Measurements from ENCODE around the gene FMO3. TPM values are rescaled to one million over a fixed set of nuclear protein-coding genes. Genes with fewer than 3 reads are reported as not detected.

Gene FMO3
- total RNA-seq, 1 donor from 2014 or later: 1.8 TPM

DNA sequence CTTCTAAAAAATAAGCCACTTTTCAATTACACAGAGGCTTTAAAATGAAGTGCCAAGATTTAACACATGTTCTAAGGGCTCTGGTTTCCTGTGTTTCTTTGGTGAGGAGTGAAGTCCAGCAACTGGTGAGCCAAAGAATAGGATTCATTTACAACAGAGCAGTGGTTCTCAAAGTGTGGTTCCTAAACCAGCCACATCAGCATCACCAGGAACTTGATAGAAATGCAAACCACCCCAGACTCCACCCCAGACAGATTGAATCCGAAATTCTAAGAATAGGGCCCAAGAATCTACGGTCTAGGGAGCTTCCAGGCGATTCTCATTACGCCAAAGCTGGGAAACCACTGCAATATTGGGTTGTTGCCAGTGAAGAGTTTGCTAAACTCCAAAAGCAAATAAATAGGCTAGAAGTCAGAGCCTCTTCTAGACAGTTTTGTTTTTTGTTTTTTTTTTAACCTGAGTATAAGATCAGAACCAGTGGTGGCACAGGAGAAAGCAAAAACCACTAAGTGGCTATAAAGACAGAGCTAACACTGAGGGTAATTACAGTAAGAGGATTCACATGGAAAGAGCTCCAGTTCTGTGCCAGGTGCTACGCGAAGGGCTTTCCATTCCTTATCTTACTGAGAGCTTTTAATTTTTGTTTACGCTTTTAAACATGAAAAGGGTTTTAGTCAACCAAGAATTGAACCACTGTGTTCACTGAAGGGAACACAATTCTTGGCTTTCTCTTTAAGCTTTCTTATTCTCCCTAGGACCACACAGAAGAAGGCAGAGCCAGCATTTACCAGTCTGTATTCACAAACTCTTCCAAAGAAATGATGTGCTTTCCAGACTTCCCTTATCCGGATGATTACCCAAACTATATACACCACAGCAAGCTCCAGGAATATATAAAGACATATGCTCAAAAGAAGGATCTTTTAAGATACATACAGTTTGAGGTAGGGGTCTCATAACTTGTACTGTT, 52.0 kb downstream of the FMO3 start:
- intact Hi-C loops (cut with micrococcal nuclease): loop anchor here (5.0 kb wide), 1 partner anchor 45 kb away; the partner anchor contains the start of gene FMO2
- ATAC-seq: peak; percentile 55

DNA sequence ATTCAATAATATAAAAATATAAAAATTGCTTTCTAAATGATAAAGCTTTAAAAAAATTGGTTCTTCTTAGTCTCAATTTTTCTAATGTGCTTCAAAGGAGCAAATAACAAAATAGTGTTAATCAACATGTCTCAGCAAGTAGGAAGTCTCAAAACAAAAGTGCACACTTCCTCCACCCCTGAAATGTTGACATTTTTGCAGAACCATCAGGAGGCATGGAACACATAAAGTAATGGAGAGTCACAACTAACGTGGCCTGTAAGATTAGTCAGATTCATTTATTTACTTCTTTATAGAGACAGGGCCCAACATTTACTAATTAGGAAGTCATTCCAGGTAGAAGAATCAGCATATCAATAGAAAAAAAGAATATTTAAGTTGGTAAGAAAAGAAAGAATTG, 59.5 kb downstream of the FMO3 start:
- DNase-seq (no peak), ATAC-seq (no peak)
- intact Hi-C loops (cut with micrococcal nuclease): no loop called here

More for the DNA sequence above, 52.0 kb downstream of the FMO3 start:
- no peak for DNase-seq

DNA sequence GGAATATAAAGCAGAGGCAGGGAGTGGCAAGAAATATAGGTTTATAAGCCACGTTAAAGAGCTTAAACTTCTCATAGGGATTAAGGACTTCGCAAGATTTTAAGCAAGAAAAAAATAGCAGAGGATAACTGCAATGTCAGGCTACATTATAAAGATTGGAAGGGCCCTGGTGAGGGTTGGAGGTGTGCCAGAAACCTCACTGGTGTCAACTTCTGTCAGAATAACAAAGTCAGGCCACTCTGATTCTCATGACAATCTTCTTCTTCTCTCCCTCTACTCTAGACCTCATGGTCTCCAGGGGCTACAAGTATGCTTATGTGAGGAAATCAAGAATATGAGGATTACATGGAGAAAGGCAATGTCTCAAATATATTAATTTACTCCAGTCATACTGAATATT, 61.8 kb downstream of the FMO3 start:
- intact Hi-C loops (cut with micrococcal nuclease): no loop called here
- ATAC-seq: peak; percentile 43
- peak; percentile 34 for DNase-seq

DNA sequence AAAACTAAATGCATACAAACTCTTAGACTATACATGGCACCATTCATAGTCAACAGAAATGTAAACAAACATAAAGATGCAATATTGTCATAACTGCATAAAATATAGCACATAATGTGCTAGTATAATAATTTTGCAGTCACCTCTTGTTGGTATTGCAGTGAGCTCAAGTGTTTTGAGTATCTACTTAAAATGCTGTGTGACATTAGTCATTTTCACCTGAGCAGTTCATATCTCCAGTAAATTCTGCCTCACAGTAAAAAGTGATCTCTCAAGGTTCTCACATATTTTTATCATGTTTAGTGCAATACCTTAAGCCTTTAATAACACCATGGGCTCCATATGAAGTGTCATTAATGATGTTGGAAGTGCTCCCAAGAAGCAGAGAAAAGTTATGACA, 64.8 kb downstream of the FMO3 start:
- ATAC-seq: no peak
- intact Hi-C loops (cut with micrococcal nuclease): no loop called here

DNA sequence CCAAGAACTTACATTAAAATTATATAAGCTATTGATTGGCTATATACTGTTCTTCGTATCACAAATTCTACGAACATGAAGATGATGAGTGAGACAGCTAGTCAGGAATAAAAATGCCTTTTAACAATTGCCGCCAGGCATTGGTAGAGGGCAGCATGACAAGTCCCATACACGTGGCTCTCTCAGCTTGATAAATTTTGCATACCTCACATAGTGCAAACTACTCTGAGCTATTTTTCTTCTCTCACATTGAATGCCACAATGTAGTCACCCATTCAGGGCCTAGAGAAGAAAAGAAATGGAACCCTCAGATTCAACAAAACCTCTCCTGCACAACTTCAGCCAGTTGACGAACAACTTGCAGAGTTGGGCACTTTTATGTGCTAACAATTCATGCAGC, 67.4 kb downstream of the FMO3 start:
- DNase-seq: no peak
- intact Hi-C loops (cut with micrococcal nuclease): no loop called here
- ATAC-seq: peak; percentile 84

More for the DNA sequence above, 64.8 kb downstream of the FMO3 start:
- DNase-seq: no peak

DNA sequence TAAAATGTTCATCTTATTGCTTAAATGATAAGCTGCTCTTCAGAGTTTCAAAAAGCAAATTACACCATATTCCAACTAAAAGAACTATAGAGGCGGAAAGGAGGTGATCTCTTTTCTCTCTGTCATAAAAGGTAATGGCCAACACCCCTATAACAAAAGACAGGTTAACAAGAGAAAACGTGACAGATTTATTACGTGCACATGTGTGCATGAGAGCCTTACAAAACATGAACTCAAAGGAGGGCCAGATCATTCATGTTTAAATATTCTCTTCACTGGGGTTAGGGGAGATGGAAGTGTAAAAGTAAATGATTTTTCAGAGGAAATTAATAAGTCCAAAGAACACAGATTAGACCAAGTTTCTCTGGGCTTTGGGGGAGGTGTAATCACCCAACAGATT, 67.8 kb downstream of the FMO3 start:
- intact Hi-C loops (cut with micrococcal nuclease): no loop called here
- ATAC-seq (no peak), DNase-seq (no peak)

DNA sequence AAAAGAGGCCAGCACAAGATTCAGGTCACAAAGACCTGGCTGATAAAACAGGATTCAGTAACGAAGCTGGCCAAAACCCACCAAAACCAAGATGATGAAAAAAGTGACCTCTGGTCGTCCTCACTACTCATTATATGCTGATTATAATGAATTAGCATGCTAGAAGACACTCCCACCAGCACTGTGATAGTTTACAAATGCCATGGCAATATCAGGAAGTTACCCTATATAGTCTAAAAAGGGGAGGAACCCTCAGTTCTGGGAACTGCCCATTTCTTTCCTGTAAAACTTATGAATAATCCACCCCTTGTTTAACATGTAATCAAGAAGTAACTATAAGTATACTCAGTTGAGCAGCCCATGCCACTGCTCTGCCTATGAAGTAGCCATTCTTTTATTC, 68.4 kb downstream of the FMO3 start:
- ATAC-seq: no peak
- intact Hi-C loops (cut with micrococcal nuclease): no loop called here

DNA sequence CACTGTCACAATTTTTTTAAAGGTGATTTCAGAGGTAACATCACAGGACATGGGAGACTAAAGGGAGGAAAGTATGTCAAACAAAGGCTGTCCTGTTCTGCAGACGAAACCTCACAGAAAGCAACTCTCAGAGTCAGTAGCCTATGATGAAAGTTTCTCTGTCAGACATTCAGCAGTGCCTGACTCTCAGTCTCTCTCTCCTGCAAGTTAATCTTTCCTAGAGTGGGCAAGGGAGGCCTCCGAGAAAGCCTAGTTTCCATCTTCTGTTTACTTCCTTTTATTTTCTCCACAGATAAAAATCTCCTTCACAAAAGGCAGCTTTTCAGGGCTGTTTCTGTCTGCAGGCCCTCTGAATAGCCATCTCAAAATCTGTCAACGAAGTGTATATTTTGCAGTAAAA, 69.5 kb downstream of the FMO3 start:
- ATAC-seq: peak; percentile 44
- DNase-seq: no peak
- intact Hi-C loops (cut with micrococcal nuclease): no loop called here

More for the DNA sequence above, 68.4 kb downstream of the FMO3 start:
- DNase-seq: no peak

DNA sequence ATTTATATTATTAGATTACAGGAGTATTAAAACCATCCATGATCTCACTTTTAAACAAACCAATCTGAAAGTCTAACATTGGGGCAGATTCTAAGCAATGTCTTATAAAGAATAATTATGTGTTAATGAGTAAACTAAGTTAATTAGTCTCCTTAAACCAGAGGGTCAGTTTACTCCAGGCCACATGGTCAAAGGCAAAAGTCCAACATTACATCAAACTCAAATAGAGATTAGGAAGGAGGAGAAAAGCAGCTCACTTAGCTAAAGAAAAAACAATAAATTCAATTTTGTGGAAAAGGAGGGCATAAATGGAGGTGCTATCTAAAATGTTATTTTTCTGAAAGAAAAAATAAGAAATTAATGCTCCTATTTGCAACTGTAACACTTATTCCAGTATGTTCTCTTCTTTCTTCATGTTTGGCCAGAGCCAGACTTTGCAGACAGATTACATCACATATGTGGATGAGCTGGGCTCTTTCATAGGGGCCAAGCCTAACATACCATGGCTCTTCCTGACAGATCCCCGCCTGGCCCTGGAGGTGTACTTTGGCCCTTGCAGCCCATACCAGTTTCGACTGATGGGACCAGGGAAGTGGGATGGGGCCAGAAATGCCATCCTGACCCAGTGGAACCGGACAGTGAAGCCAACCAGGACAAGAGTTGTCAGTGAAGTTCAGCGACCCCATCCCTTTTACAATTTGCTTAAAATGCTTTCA, 70.1 kb downstream of the FMO3 start:
- DNase-seq: peak; percentile 19
- intact Hi-C loops (cut with micrococcal nuclease): no loop called here
- ATAC-seq: peak; percentile 80

DNA sequence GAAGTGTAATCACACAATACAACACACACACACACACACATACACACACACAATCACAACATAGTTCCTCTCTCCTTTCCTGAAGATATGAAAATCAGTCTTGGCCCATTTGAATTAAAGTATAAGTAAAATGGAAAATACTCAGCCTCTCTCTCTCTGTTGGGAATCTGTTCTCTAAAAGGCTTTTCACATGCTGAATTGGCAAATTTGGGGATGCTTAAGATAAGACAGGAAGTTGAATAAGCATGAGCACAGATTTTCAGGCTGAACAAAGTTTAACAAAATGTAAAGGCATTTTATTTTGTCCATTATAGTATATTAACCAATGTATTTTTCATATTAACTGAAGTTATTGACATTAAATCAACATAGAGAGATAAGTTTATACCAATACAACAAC, 70.7 kb downstream of the FMO3 start:
- intact Hi-C loops (cut with micrococcal nuclease): no loop called here
- DNase-seq: no peak
- no peak for ATAC-seq

DNA sequence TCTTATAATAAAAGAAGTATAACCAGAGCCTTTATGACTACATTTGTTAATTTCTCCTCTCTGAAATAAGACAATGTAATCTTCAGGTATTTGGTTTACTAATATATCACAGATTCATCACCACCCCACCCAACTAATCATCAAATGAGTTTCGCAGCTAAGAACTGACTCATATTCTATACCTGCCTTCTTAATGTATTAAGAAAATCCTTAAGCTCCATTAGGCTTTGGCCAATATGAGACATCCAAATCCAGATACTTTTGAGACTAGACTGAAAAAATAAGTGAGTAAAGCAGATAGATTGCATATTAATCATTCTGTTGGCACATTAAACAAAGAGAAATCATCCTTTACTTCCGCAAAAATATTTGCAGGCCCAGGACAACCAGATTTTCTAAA, 75.7 kb downstream of the FMO3 start:
- intact Hi-C loops (cut with micrococcal nuclease): no loop called here
- DNase-seq: no peak
- ATAC-seq: no peak

Small RNA genes within 50 kb of the gene (microRNA-seq; reads per million reads assigned to microRNA genes)
- gene MIR1295A (ENCODE audit: borderline number of aligned reads) (not detected), gene MIR1295B (ENCODE audit: borderline number of aligned reads) (not detected)

Other genes starting within 250 kb of the FMO3 start
- not detected for gene MROH9, start 155.4 kb upstream of the FMO3 start, total RNA-seq
- 53.5 TPM for gene FMO2, start 94.4 kb downstream of the FMO3 start, total RNA-seq
- 0.59 TPM for gene FMO1, start 157.6 kb downstream of the FMO3 start, total RNA-seq
- gene FMO4, start 223.3 kb downstream of the FMO3 start, total RNA-seq: 2.2 TPM